Ovary (tissue), 9 donors: ENCODE data around the gene MKI67. TPM values are rescaled to one million over a fixed set of nuclear protein-coding genes. Genes with fewer than 3 reads are reported as not detected.
"Not testable (repeated sequence)": the region's sequence is repeated elsewhere in the genome, so short reads cannot be mapped to it uniquely, and the experiment has no call there.

Experiments
- DNase-seq, 5 donors: peaks; one replicate each; pipeline ENCODE4 v3.0.0-alpha.2; 2019 to 2020
- H3K27ac ChIP-seq, 2 donors: fragments of 200-600 bp; one replicate each; pipeline versions ENCODE4 v1.5.1 to v1.8.0; 2019 to 2022
- H3K27me3 ChIP-seq: fragments of 200-600 bp; one replicate; pipeline ENCODE4 v1.8.0; 2022
- H3K36me3 ChIP-seq: fragments of 200-600 bp; sonication (generic); one replicate; pipeline ENCODE4 v1.5.1; 2019
- H3K4me1 ChIP-seq: one replicate; pipeline ENCODE4 v1.8.1; 2013; ENCODE audit warnings: mild to moderate bottlenecking, moderate library complexity; ENCODE audit not compliant: insufficient read depth
- H3K4me3 ChIP-seq: fragments of 200-600 bp; sonication (generic); one replicate; pipeline ENCODE4 v1.5.1; 2017
- H3K9me3 ChIP-seq, 2 donors: fragments of 200-600 bp in 1 of 2; sonication (generic) in 1 of 2; one replicate each; pipeline versions ENCODE4 v1.5.1 to v1.8.1; 2013 to 2019; ENCODE audit warnings: mild to moderate bottlenecking in 1 of 2, moderate library complexity in 1 of 2
- CTCF ChIP-seq, 3 donors: fragments of 450-650 bp in 2 of 3; fragments of 200-600 bp in 1 of 3; IDR thresholded peaks; one replicate each; pipeline versions ENCODE4 v1.5.1 to v1.8.0; 2016 to 2022; ENCODE audit warnings: antibody characterized with exemption in 3 of 3, mild to moderate bottlenecking in 1 of 3
- EP300 ChIP-seq: sonication (generic); formaldehyde crosslinking; IDR thresholded peaks from one replicate; pipeline ENCODE4 v1.6.1; 2017; ENCODE audit warnings: antibody characterized with exemption
- POLR2A ChIP-seq: fragments of 450-650 bp; IDR thresholded peaks from one replicate; pipeline ENCODE4 v1.6.1; 2017; ENCODE audit warnings: antibody characterized with exemption, mild to moderate bottlenecking, moderate library complexity
- WGBS, 3 donors: extraction: QIAGEN DNeasy Blood & Tissue Kit in 1 of 3; methylation state at CpG; one replicate each; pipeline versions ENCODE4 v1.1.5 to v1.1.7; 2013 to 2017; 5-methylcytosine and 5-hydroxymethylcytosine counted together
- intact Hi-C, 4 donors: fragments of 100-400 bp; cut with DNase I; formaldehyde crosslinking; loops; one replicate each; pipeline versions ENCODE4 v1.11.0 to v1.15.1; 2022 to 2023
- polyA plus RNA-seq, 2 donors: library from polyadenylated mRNA; stranded (reverse); fragments of 200-250 nt in 1 of 2; fragments of 350-450 nt in 1 of 2; fragmentation: Illumina TruSeq in 1 of 2; extraction: RNeasy Lipid Tissue Mini Kit (QIAGEN cat#74804) in 1 of 2; gene quantifications; one replicate each; pipeline ENCODE4 v1.2.3, GENCODE V29; 2013 to 2014
- total RNA-seq, 7 donors: library from RNA; depleted of rRNA in 2 of 7; stranded (reverse); fragments of >200 nt in 2 of 7; fragmentation: NEBNext Ultra II Directional in 3 of 7; extraction: Animal tissue kit (Norgen Biotek cat#: 25700) in 3 of 7; gene quantifications; one replicate each; pipeline versions ENCODE4 v1.1.0 to v1.2.4, GENCODE V29; 2016 to 2023
- donor health status: DM: no; HTN: no; CAD: no; lungs with moderate emphysema.
- donor health status: DM: no; HTN: no; CAD: no.
- donor health status: Bipolar disorder and iron deficiency.
- donor health status: DM: yes; HTN: yes; CAD: no.
- donor health status: DM: no; HTN: no; CAD: no.
- donor health status: DM: yes; HTN: yes; CAD: no.

MKI67 gene
- total and polyA plus RNA-seq, 9 donors: 0.10 to 3.6 (median 0.71) TPM; not detected in 1

- whole genome bisulfite sequencing, 3 donors: 76 to 78% (median 76%) methylated on average over 11 of the region's 11 CpGs
- TF ChIP-seq POLR2A (no peak), CTCF (IDR thresholded peaks at IDR 0.05) (no peak), EP300 (no peak)
- H3K9me3 ChIP-seq: no peaks in the 10 kb centered on the region
- no peaks in the 10 kb centered on the region for H3K36me3 ChIP-seq
- no peak overlapping the region for H3K4me3 ChIP-seq
- no peak for DNase-seq
- intact Hi-C loops: no loop called here
- no peaks in the 10 kb centered on the region for H3K27me3 ChIP-seq
- H3K4me1 ChIP-seq: no peaks in the 10 kb centered on the region
- no peak overlapping the region for H3K27ac ChIP-seq
These were observed 31.0 kb downstream of the MKI67 start for GRCh38 chr10:128095027-128095752.

- H3K36me3 ChIP-seq, H3K4me1 ChIP-seq, intact Hi-C loops, H3K9me3 ChIP-seq, H3K27me3 ChIP-seq, DNase-seq, H3K27ac ChIP-seq, H3K4me3 ChIP-seq: not testable (repeated sequence)
- 93 to 97% (median 95%) methylated on average over 4 of the region's 4 CpGs for WGBS, 3 donors
These were observed 31.6 kb downstream of the MKI67 start for GRCh38 chr10:128094596-128094995.

GRCh38 chr10:128092454-128092853 is 33.8 kb downstream of the MKI67 start:
- Histone ChIP-seq H3K4me3 (no peak overlapping the region), H3K9me3 (no peaks in the 10 kb centered on the region), H3K27ac (no peak overlapping the region), H3K36me3 (no peaks in the 10 kb centered on the region), H3K4me1 (no peaks in the 10 kb centered on the region), H3K27me3 (no peaks in the 10 kb centered on the region)
- TF ChIP-seq EP300: no peak
- TF ChIP-seq POLR2A: no peak
- no peak for TF ChIP-seq CTCF (IDR thresholded peaks at IDR 0.05)
- intact Hi-C loops: no loop called here
- WGBS, 3 donors: 68 to 71% (median 69%) methylated on average over 3 of the region's 3 CpGs
- no peak for DNase-seq

- H3K27ac ChIP-seq: no peak overlapping the region
- 58 to 62% (median 60%) methylated on average over 17 of the region's 17 CpGs for WGBS, 3 donors
- no peaks in the 10 kb centered on the region for H3K36me3 ChIP-seq
- intact Hi-C loops: no loop called here
- no peak for DNase-seq
- H3K4me1 ChIP-seq: no peaks in the 10 kb centered on the region
- H3K27me3 ChIP-seq: no peaks in the 10 kb centered on the region
- TF ChIP-seq EP300 (no peak), CTCF (IDR thresholded peaks at IDR 0.05) (no peak), POLR2A (no peak)
- no peak overlapping the region for H3K4me3 ChIP-seq
- H3K9me3 ChIP-seq: no peaks in the 10 kb centered on the region
These were observed 34.5 kb downstream of the MKI67 start for GRCh38 chr10:128091636-128092210.
